HUES6 (cell line): Measurements from ENCODE around the gene SMG6.
"Not testable (repeated sequence)": the region's sequence is repeated elsewhere in the genome, so short reads cannot be mapped to it uniquely, and the experiment has no call there.

Source experiments
- H3K27ac ChIP-seq: 2 replicates; pipeline ENCODE4 v1.7.0; 2013; ENCODE audit warnings: low read depth, mild to moderate bottlenecking, low read length, inconsistent platforms
- H3K27me3 ChIP-seq: 2 replicates; pipeline ENCODE4 v1.6.1; 2013; ENCODE audit warnings: low read length; ENCODE audit not compliant: control insufficient read depth, insufficient read depth
- H3K36me3 ChIP-seq: 2 replicates; pipeline ENCODE4 v1.6.1; 2013; ENCODE audit warnings: low read length; ENCODE audit not compliant: control insufficient read depth, insufficient read depth
- H3K4me1 ChIP-seq: 2 replicates; pipeline ENCODE4 v1.6.1; 2013; ENCODE audit warnings: low read length; ENCODE audit not compliant: control insufficient read depth, insufficient read depth
- H3K4me3 ChIP-seq: 2 replicates; pipeline ENCODE4 v1.5.1; 2013; ENCODE audit warnings: low read depth, low read length
- H3K9ac ChIP-seq: one replicate; pipeline ENCODE4 v1.6.1; 2013; ENCODE audit warnings: mild to moderate bottlenecking, low read length
- H3K9me3 ChIP-seq: 2 replicates; pipeline ENCODE4 v1.6.1; 2013; ENCODE audit warnings: low read depth, low read length; ENCODE audit not compliant: control insufficient read depth, insufficient read depth

The SMG6 gene

DNA sequence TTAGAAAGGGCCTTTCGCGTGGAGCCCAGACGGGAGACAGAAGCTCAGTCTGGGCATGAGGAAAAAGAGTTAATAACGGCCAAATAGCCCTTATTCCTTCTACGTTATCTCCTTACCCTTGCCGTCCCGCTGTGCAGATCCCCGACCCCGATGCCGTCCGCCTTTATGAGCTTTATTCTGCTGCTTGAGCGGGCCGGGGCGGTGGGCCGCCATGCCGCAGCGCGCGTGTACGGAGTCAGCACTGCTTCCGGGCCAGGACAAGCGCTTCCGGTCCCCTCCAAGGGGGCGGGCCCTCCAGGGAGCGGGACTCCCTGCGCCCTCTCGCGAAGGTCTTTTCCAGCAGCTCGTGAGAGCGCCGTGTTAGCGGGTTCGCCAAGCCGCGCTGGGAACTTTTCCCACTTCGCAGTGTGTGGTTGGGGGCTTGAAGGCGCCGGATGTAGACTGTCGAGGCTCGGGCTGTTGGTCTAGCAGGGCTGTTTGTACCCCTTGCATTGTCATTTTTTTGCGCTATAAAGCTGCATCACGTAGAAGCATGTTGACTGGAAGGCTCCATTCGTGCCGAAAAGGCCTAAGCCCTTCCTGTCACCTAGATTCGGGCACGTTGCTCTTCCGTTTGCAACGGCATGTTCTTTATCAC lies 32.7 kb upstream of the SMG6 start, which contains the start of gene TSR1:
Gene TSR1, minus strand, starts transcription at position 243 of the 637 bp plus-strand sequence. Its CDS starts 30 bp downstream, at position 213.
- Histone ChIP-seq H3K4me3 (peak within 1 kb of the TSS; percentile 96), H3K27me3 (no peaks in the 10 kb centered on the region), H3K4me1 (peaks cover 15% of the 10 kb centered on the region), H3K27ac (peak within 1 kb of the TSS; percentile 85), H3K9me3 (no peaks in the 10 kb centered on the region), H3K36me3 (peaks cover 43% of the 10 kb centered on the region), H3K9ac (peak within 1 kb of the TSS; percentile 97)

DNA sequence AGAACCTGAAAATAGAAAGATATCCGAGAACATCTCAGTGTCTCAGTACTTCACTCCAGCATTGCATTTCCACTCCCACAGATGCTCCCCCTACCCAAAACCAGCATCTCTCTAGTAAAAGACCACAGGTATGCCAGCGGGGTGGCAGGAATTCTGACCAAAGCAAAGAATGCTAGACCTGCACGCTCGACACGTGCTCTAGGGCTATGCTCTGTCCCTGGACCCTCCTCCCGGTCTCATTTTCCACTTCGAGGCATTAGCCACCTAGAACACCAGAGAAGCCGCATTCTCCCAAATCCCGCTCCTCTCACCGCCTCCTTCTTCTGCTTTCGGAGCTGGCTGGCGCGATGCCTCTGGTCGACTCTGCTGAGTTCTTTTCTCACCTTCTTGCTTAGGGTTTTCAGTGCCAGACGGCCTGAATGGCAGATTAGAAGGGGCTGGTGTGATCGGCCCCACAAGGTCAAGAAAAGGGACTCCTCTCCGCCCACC lies 32.2 kb upstream of the SMG6 start:
- peaks cover 48% of the 10 kb centered on the region for H3K36me3 ChIP-seq
- no peaks in the 10 kb centered on the region for H3K27me3 ChIP-seq
- H3K27ac ChIP-seq, result peak overlapping the region; percentile 85
- H3K9ac ChIP-seq, result peak overlapping the region; percentile 97
- H3K9me3 ChIP-seq, result no peaks in the 10 kb centered on the region
- H3K4me3 ChIP-seq, result peak overlapping the region; percentile 96
- peaks cover 15% of the 10 kb centered on the region for H3K4me1 ChIP-seq

DNA sequence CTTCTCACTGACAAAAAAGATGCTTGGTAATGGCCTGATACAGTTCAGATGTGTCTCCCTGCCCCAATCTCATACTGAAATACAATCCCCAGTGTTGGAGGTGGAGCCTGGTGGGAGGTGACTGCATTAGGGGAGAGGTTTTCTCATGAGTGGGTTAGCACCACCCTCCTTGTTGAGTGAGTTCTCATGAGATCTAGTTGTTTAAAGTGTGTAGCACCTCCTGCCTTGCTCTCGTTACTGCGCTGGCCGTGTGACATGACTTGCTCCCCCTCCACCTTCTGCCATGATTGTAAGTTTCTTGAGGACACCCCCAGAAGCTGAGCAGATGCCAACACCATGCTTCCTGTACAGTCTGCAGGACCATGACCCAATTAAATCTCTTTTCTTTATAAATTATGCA lies 27.7 kb upstream of the SMG6 start:
- H3K9me3 ChIP-seq, result no peaks in the 10 kb centered on the region
- H3K9ac ChIP-seq, result no peak overlapping the region
- H3K36me3 ChIP-seq, result peaks cover 89% of the 10 kb centered on the region
- no peak overlapping the region for H3K4me3 ChIP-seq
- H3K27ac ChIP-seq, result no peak overlapping the region
- peaks cover 9% of the 10 kb centered on the region; the same call in 1 of the 2 replicates for H3K4me1 ChIP-seq
- no peaks in the 10 kb centered on the region for H3K27me3 ChIP-seq

DNA sequence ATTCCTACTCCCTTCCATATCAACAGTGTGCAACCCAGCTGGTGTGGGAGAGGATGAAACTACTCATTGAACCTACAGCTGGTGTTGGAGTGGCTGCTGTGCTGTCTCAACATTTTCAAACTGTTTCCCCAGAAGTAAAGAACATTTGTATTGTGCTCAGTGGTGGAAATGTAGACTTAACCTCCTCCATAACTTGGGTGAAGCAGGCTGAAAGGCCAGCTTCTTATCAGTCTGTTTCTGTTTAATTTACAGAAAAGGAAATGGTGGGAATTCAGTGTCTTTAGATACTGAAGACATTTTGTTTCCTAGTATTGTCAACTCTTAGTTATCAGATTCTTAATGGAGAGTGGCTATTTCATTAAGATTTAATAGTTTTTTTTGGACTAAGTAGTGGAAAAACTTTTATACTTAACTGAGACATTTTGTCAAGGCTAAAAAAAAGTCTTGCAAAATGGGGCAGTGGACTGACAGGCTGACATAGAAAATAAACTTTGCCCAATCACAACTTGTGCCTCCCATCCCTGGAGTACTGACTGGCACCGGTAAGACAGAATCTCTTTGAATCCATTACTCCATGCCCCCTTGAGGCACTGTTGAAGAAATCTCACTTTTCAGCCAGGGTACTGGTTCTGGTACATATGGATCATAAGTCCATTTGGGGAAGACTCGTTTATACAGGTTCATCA lies 20.2 kb upstream of the SMG6 start:
- peaks cover 79% of the 10 kb centered on the region for H3K36me3 ChIP-seq
- H3K4me3 ChIP-seq, result no peak overlapping the region
- H3K27ac ChIP-seq, result no peak overlapping the region
- no peaks in the 10 kb centered on the region for H3K27me3 ChIP-seq
- H3K4me1 ChIP-seq, result no peaks in the 10 kb centered on the region
- H3K9me3 ChIP-seq, result no peaks in the 10 kb centered on the region
- H3K9ac ChIP-seq, result no peak overlapping the region

DNA sequence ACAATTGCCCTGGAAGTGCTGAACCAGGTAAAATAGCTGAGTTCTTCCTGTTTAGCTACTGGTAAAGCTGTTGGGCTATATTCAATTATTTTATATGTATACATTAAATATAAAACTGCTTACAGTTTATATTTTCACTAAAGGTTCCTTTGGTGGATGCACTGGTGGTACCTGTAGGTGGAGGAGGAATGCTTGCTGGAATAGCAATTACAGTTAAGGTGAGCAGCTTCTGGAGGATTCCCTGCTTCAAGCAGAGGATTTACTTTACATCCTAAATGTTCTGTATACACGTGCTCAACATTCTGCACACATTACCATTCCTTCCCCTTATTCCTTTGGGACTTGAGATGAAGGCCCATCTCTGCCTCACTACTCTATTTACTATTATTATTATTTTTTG lies 17.8 kb upstream of the SMG6 start:
- no peak overlapping the region for H3K27ac ChIP-seq
- no peak overlapping the region for H3K9ac ChIP-seq
- no peaks in the 10 kb centered on the region for H3K9me3 ChIP-seq
- peaks cover 57% of the 10 kb centered on the region for H3K36me3 ChIP-seq
- no peaks in the 10 kb centered on the region for H3K27me3 ChIP-seq
- no peak overlapping the region for H3K4me3 ChIP-seq
- H3K4me1 ChIP-seq, result no peaks in the 10 kb centered on the region

DNA sequence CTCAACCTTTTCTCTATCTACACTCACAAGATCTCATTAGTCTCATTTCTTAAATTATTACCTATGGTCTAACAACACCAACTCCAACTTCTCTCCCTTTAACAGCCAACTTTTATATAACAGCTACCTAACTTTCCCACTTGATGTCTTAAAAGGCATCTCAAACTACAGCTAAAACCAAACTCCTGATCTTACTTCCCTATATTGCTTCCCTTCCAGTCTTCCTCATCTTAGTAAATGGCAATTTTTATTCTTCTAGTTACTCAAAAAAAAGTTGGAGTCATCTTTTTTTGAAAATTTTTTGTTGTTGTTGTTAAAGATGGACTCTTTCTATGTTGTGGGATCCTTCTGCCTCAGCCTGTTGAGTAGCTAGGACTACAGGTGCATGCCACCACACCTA lies 15.5 kb upstream of the SMG6 start:
- Histone ChIP-seq H3K36me3 (peaks cover 34% of the 10 kb centered on the region), H3K27ac (no peak overlapping the region), H3K9ac (no peak overlapping the region), H3K4me3 (no peak overlapping the region), H3K27me3 (no peaks in the 10 kb centered on the region), H3K4me1 (no peaks in the 10 kb centered on the region), H3K9me3 (no peaks in the 10 kb centered on the region)

DNA sequence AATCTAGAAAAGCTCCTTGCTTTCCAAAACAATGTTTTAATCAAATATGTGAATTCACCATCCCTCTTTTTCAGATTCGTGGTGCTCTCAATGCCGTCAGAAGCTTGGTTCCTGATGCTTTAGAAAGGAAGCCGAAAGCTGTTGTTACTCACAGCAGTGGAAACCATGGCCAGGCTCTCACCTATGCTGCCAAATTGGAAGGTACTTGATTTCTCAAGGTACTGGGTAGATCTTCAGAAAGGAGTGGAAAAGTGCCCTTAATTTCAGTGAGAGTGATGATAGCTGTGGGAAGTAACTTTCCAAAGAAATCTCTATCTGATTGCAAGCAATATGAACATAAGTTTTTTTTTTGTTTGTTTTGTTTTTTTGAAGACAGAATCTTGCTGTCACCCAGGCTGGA lies 14.2 kb upstream of the SMG6 start:
- H3K4me1 ChIP-seq, result no peaks in the 10 kb centered on the region
- H3K36me3 ChIP-seq, result peaks cover 21% of the 10 kb centered on the region
- no peaks in the 10 kb centered on the region for H3K27me3 ChIP-seq
- no peak overlapping the region for H3K27ac ChIP-seq
- H3K4me3 ChIP-seq, result no peak overlapping the region
- H3K9me3 ChIP-seq, result no peaks in the 10 kb centered on the region
- no peak overlapping the region for H3K9ac ChIP-seq

DNA sequence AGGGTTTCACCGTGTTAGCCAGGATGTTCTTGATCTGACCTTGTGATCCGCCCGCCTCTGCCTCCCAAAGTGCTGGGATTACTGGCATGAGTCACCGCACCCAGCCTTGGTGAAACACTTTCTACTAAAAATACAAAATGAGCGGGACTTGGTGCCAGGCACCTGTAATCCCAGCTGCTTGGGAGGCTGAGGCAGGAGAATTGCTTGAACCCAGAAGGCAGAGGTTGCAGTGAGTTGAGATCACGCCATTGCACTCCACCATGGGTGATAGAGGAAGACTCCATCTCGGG lies 13.3 kb upstream of the SMG6 start:
- H3K9me3 ChIP-seq, H3K4me3 ChIP-seq, H3K27me3 ChIP-seq, H3K27ac ChIP-seq, H3K4me1 ChIP-seq, H3K9ac ChIP-seq: not testable (repeated sequence)
- peaks cover 13% of the 10 kb centered on the region for H3K36me3 ChIP-seq

DNA sequence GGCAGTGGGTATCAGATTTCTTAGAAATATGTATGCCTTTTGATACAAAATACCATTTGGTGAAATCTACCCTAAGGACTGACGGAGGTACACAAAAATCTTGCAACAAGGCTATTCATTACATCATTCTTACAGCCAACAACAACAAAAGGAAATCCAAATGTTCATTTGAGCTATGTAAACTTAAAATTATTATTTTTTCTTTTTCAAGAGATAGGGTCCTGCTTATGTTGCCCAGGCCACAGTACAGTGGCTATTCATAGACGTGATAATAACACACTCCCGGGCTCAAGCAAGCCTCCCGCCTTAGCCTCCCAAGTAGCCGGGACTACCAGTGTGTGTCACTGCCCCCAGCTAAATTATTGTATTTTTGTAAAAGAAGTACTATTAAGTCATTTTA lies 9.2 kb upstream of the SMG6 start:
- Histone ChIP-seq H3K9me3 (no peaks in the 10 kb centered on the region), H3K4me1 (no peaks in the 10 kb centered on the region), H3K9ac (no peak overlapping the region)

DNA sequence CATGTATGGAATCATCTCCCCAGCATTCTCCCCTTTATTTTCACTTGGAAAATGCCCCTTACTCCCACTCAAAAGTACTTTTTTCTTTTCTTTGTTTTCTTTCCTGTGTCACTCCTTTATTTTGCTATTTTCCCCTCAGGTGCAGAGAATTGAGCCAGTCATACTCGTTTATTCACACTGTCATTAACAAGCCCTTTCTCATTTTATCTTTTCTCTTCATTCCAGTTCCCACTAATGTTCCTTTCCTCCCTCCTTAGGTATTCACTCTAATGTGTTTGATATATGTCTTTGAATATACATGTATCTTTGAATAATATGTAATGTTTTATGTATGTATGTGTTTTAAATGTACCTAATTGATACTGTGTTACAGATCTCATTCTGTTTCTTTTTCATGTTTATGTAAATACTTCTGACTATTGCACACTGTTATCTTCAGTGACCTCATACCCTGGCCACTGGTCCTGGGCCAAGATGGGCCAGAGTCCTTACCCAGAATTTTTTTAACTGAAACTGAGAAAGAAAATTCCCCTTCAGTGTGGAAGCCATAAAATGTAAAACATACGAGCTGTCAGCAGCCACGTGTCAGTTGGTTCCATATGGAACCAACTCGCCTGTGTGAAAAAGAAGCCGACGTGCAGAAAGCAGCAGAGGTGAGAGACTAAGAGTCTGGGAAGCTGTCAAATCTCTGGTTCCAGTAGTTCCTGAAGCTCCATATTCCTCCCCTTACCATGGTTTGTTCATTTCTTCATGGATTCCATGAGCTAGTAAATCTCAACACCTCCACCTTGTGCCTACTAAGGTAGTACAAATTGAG lies 6.0 kb upstream of the SMG6 start:
- Histone ChIP-seq H3K4me1 (no peaks in the 10 kb centered on the region), H3K9me3 (no peaks in the 10 kb centered on the region), H3K9ac (no peak overlapping the region), H3K27me3 (no peaks in the 10 kb centered on the region), H3K36me3 (no peaks in the 10 kb centered on the region), H3K4me3 (no peak overlapping the region), H3K27ac (no peak overlapping the region)

More for the DNA sequence above, 9.2 kb upstream of the SMG6 start:
- Histone ChIP-seq H3K27me3 (no peaks in the 10 kb centered on the region), H3K36me3 (no peaks in the 10 kb centered on the region), H3K4me3 (no peak overlapping the region), H3K27ac (no peak overlapping the region)

DNA sequence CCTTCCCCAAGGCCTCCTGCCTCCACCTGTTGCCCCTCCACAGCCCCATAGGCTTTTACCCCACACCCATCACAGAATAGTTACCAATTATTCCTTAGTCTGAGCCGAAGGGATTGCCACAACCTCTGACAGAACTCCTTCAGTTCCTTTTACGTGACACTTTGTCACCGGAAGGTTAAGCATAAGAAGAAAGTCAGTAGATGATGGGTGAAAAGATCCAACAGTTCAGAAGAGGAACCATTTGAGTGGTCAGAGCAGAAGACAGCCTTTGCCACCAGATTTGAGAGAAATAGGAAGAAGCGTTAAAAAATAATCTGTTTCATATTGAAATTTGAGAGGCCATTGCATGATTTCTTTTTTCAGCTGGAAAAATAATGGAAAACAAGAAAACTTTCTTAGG lies 1.3 kb upstream of the SMG6 start:
- Histone ChIP-seq H3K9ac (no peak overlapping the region), H3K4me1 (no peaks in the 10 kb centered on the region), H3K27ac (no peak overlapping the region), H3K27me3 (no peaks in the 10 kb centered on the region), H3K9me3 (no peaks in the 10 kb centered on the region), H3K36me3 (peaks cover 5% of the 10 kb centered on the region), H3K4me3 (no peak overlapping the region)
